Thyroid gland (tissue), 4 donors: Measurements from ENCODE around the gene OBSCN. TPM values are rescaled to one million over a fixed set of nuclear protein-coding genes. Genes with fewer than 3 reads are reported as not detected.

Experiments
- DNase-seq, 2 donors: peaks; one replicate each; pipeline ENCODE4 v3.0.0-alpha.2; 2019
- H3K27ac ChIP-seq, 3 donors: fragments of 200-600 bp; sonication (generic); 1 replicate in 2 of 3; 2 replicates in 1 of 3; pipeline ENCODE4 v1.5.1; 2016 to 2019; ENCODE audit warnings: mild to moderate bottlenecking in 1 of 3, moderate library complexity in 1 of 3
- H3K27me3 ChIP-seq: fragments of 200-600 bp; sonication (generic); one replicate; pipeline ENCODE4 v1.5.1; 2019
- H3K36me3 ChIP-seq, 2 donors: fragments of 200-600 bp; sonication (generic); one replicate each; pipeline ENCODE4 v1.5.1; 2016 to 2019
- H3K4me1 ChIP-seq, 2 donors: fragments of 200-600 bp; sonication (generic); one replicate each; pipeline ENCODE4 v1.5.1; 2017 to 2019
- H3K4me3 ChIP-seq, 3 donors: fragments of 200-600 bp; sonication (generic); replicated peaks in 1 of 3; 1 replicate in 2 of 3; 2 replicates in 1 of 3; pipeline ENCODE4 v1.5.1; 2016; ENCODE audit warnings: mild to moderate bottlenecking in 1 of 3
- H3K9me3 ChIP-seq: fragments of 200-600 bp; sonication (generic); one replicate; pipeline ENCODE4 v1.5.1; 2017
- POLR2A ChIP-seq, 2 donors: fragments of 450-650 bp; IDR thresholded peaks; one replicate each; pipeline ENCODE4 v1.6.1; 2017; ENCODE audit warnings: antibody characterized with exemption in 2 of 2, mild to moderate bottlenecking in 2 of 2, moderate library complexity in 1 of 2
- WGBS, 2 donors: methylation state at CpG; one replicate each; pipeline ENCODE4 v1.1.5; 2017; 5-methylcytosine and 5-hydroxymethylcytosine counted together
- intact Hi-C: fragments of 100-400 bp; cut with DNase I; formaldehyde crosslinking; loops from one replicate; pipeline ENCODE4 v1.15.1; 2023
- total RNA-seq, 4 donors: library from RNA; depleted of rRNA; stranded (reverse); fragments of >200 nt; gene quantifications; one replicate each; pipeline ENCODE4 v1.2.3, GENCODE V29; 2016
- TF ChIP-seq, protein P1 (sequence below), 6 experiments: fragments of 200-600 bp in 3 of 6; fragments of 450-650 bp in 3 of 6; sonication (generic) in 3 of 6; IDR thresholded peaks; one replicate each; pipeline ENCODE4 v1.5.1; 2016 to 2019; ENCODE audit warnings: antibody characterized with exemption in 6 of 6, mild to moderate bottlenecking in 2 of 6, inconsistent platforms in 1 of 6, moderate library complexity in 1 of 6

OBSCN gene
- total RNA-seq, 4 donors from 2014 or later: 24.0 to 35.1 (median 31.5) TPM

DNA sequence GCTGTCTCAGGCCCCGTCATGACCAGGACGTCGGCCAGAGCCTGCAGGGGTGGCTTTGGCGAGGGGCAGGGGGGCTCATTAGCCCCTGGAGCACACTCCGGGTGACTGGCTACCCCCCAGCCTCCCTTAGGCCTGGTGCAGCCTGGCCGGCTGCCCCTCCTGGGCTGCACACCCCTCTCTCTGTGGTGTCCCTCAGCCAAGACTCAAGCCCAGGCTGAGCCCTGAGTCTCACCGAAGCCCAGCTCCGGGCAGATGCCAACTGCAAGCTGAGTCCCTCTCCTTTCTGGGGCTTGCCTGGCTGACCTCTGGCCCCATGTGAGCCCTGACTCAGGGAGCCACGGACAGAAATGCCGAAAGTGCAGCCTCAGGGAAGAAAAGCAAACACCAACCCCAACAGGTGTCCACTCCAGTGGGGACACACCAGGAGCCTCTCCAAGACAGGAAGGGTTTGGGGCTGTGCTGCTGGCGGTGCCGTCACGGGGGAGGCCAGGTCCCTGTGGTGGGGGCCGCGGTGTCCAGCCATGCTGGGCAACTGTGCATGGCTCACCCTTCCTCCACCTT, 47.6 kb upstream of the OBSCN start:
- intact Hi-C loops: no loop called here
- no peak for DNase-seq
- H3K4me1 ChIP-seq: peaks cover 0 to 14% of the 10 kb centered on the region in 2 donors
- no peaks in the 10 kb centered on the region for H3K36me3 ChIP-seq
- TF ChIP-seq, protein P1, sequence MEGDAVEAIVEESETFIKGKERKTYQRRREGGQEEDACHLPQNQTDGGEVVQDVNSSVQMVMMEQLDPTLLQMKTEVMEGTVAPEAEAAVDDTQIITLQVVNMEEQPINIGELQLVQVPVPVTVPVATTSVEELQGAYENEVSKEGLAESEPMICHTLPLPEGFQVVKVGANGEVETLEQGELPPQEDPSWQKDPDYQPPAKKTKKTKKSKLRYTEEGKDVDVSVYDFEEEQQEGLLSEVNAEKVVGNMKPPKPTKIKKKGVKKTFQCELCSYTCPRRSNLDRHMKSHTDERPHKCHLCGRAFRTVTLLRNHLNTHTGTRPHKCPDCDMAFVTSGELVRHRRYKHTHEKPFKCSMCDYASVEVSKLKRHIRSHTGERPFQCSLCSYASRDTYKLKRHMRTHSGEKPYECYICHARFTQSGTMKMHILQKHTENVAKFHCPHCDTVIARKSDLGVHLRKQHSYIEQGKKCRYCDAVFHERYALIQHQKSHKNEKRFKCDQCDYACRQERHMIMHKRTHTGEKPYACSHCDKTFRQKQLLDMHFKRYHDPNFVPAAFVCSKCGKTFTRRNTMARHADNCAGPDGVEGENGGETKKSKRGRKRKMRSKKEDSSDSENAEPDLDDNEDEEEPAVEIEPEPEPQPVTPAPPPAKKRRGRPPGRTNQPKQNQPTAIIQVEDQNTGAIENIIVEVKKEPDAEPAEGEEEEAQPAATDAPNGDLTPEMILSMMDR (IDR thresholded peaks at IDR 0.05): no peak
- TF ChIP-seq POLR2A (IDR thresholded peaks at IDR 0.05): no peak
- H3K4me3 ChIP-seq: no peak overlapping the region
- 66 to 68% methylated on average over 8 to 13 of the region's 15 CpGs for whole genome bisulfite sequencing, 2 donors
- H3K27me3 ChIP-seq: no peaks in the 10 kb centered on the region
- no peak overlapping the region for H3K27ac ChIP-seq
- H3K9me3 ChIP-seq: no peaks in the 10 kb centered on the region

DNA sequence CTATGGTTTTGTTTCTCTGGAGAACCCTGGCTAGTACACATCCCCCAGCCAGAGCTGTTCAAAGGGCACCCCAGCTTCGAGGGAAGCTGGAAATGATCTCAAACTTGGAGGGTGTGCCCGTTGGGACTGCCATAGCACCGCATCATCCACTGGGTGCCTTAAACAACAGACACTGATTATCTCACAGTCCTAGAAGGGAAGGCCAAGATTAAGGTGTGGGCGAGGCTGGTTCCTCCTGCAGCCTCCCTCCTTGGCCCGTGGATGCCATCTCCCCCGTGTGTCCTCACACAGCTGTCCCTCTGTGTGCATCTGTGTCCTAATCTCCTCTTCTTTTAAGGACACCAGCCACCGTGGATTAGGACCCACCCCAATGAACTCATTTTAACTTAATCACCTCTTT, 46.5 kb upstream of the OBSCN start:
- 53 to 56% methylated on average over 6 of the region's 7 CpGs for WGBS, 2 donors
- H3K36me3 ChIP-seq: no peaks in the 10 kb centered on the region
- no peak for DNase-seq
- H3K4me1 ChIP-seq: peaks cover 1 to 14% of the 10 kb centered on the region in 2 donors
- no peak overlapping the region for H3K4me3 ChIP-seq
- no peak for TF ChIP-seq POLR2A (IDR thresholded peaks at IDR 0.05)
- TF ChIP-seq, protein P1 (IDR thresholded peaks at IDR 0.05): no peak
- peak overlapping the region in 2 of 3 donors; percentile 63 to 64 for H3K27ac ChIP-seq
- H3K9me3 ChIP-seq: no peaks in the 10 kb centered on the region
- intact Hi-C loops: no loop called here
- no peaks in the 10 kb centered on the region for H3K27me3 ChIP-seq

DNA sequence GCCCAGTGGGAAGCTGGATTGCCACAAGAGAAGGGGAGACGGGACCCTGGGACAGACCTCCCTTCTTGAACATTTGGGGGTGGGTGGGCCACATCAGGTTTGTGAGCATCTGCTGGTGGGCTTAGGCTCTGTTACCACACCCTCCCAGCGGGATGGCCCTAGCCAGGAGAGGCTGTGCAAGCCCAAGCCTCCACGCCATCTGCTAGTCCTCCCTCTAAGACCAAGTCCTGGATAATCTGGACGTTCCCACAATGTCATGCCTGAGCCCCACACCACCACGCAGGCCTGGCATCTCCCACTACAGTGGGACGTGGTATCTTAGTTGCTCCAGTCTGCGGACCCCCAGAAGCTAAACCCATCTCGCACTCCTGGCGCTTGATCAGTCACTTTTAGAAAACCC, 46.0 kb upstream of the OBSCN start:
- Histone ChIP-seq H3K9me3 (no peaks in the 10 kb centered on the region), H3K27me3 (no peaks in the 10 kb centered on the region), H3K4me1 (peaks cover 6 to 16% of the 10 kb centered on the region in 2 donors), H3K4me3 (no peak overlapping the region), H3K27ac (peak overlapping the region; percentile 53 to 64 (median 63)), H3K36me3 (no peaks in the 10 kb centered on the region)
- TF ChIP-seq POLR2A (IDR thresholded peaks at IDR 0.05): no peak
- TF ChIP-seq, protein P1 (IDR thresholded peaks at IDR 0.05): no peak
- intact Hi-C loops: no loop called here
- 68 to 83% methylated on average over 8 to 9 of the region's 9 CpGs for WGBS, 2 donors
- DNase-seq: no peak

DNA sequence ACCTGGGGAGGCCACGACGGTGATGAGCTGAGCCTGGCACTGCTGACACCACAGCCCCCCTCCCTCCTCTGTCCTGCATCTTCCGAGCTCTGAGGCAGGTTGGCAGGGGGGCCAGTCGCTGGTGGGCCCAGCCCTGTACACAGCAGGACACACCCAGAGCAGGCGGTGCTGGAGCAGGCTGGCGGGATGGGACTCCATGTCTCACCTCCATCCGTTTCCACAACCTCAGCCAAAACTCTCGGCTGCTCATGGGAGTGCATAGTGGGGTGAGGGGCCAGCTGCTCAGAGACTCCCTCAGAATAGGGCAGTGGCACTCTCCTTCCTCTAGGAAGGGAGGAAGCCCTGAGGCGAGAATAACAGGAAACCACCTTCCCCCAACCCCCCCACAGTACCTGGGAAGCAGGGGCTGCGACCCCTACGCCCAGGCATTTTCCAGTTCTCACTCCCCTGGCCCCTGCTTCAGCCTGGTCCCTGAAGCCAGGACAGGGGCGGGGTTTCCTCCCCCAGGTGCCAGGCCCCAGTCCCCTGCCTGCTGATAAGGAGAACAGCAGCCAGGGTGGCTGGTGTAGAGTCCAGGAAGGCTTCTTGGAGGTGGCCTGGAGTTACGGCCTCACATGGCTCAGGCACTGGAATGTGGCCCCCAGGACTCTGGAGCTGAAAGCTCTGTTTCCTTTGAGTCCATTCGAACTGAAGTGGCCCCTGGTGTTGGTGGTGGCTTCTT, 45.4 kb upstream of the OBSCN start:
- H3K4me3 ChIP-seq: no peak overlapping the region
- 34% methylated on average over 5 to 10 of the region's 14 CpGs for WGBS, 2 donors
- no peaks in the 10 kb centered on the region for H3K36me3 ChIP-seq
- no peaks in the 10 kb centered on the region for H3K27me3 ChIP-seq
- intact Hi-C loops: no loop called here
- peak overlapping the region; percentile 53 to 64 (median 63) for H3K27ac ChIP-seq
- no peaks in the 10 kb centered on the region for H3K9me3 ChIP-seq
- peaks cover 6 to 18% of the 10 kb centered on the region in 2 donors for H3K4me1 ChIP-seq
- peak; percentile 38 to 40 for DNase-seq
- TF ChIP-seq, protein P1 (IDR thresholded peaks at IDR 0.05): no peak
- no peak for TF ChIP-seq POLR2A (IDR thresholded peaks at IDR 0.05)
